Astrocyte of the spinal cord (primary cell): ENCODE data around the gene RPL7L1.
A peak's percentile ranks its signal among the peaks of the same experiment; 100 is the strongest.
"Not testable (repeated sequence)": the region's sequence is repeated elsewhere in the genome, so short reads cannot be mapped to it uniquely, and the experiment has no call there.

Experiments
- DNase-seq: peaks from one replicate; pipeline ENCODE4 v3.0.0; 2011; ENCODE audit warnings: low read depth, low spot score
- H3K4me3 ChIP-seq: 2 replicates; pipeline ENCODE4 v1.5.1; 2011; ENCODE audit warnings: low read depth, mild to moderate bottlenecking, low read length, moderate library complexity
- in situ Hi-C: cut with HindIII; loops from 2 replicates; pipeline ENCODE4 v1.10.0; 2017; ENCODE audit warnings: low sequenced_read_pairs
- TF ChIP-seq, protein P1 (sequence below): IDR thresholded peaks from 2 replicates; pipeline ENCODE4 v1.5.1; 2012; ENCODE audit warnings: low read depth, mild to moderate bottlenecking, low read length, inconsistent platforms

RPL7L1 gene

DNA sequence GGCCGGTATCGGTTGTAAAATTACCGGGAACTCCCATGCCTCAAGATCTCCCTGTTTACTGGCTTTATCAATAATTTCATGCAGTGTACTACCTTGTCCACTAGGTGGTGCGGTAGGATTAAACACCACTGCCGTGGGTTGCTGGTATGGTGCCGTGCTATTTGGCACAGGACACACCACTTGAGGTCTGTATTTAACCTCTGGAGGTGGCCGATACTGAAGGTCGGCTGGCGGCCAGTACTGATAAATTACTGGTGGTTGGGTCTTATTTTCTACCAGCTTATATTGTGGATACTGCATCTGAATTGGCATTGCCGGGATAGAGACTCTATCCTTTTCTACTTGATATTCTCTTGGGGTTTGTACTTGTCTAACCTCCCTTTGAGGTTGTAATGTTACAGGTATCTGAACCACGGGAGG, 22.1 kb downstream of the RPL7L1 start:
- no peak overlapping the region for H3K4me3 ChIP-seq
- in situ Hi-C loops, result no loop called here
- TF ChIP-seq, protein P1, sequence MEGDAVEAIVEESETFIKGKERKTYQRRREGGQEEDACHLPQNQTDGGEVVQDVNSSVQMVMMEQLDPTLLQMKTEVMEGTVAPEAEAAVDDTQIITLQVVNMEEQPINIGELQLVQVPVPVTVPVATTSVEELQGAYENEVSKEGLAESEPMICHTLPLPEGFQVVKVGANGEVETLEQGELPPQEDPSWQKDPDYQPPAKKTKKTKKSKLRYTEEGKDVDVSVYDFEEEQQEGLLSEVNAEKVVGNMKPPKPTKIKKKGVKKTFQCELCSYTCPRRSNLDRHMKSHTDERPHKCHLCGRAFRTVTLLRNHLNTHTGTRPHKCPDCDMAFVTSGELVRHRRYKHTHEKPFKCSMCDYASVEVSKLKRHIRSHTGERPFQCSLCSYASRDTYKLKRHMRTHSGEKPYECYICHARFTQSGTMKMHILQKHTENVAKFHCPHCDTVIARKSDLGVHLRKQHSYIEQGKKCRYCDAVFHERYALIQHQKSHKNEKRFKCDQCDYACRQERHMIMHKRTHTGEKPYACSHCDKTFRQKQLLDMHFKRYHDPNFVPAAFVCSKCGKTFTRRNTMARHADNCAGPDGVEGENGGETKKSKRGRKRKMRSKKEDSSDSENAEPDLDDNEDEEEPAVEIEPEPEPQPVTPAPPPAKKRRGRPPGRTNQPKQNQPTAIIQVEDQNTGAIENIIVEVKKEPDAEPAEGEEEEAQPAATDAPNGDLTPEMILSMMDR, result peak; percentile 67
- peak; percentile 83 for DNase-seq

DNA sequence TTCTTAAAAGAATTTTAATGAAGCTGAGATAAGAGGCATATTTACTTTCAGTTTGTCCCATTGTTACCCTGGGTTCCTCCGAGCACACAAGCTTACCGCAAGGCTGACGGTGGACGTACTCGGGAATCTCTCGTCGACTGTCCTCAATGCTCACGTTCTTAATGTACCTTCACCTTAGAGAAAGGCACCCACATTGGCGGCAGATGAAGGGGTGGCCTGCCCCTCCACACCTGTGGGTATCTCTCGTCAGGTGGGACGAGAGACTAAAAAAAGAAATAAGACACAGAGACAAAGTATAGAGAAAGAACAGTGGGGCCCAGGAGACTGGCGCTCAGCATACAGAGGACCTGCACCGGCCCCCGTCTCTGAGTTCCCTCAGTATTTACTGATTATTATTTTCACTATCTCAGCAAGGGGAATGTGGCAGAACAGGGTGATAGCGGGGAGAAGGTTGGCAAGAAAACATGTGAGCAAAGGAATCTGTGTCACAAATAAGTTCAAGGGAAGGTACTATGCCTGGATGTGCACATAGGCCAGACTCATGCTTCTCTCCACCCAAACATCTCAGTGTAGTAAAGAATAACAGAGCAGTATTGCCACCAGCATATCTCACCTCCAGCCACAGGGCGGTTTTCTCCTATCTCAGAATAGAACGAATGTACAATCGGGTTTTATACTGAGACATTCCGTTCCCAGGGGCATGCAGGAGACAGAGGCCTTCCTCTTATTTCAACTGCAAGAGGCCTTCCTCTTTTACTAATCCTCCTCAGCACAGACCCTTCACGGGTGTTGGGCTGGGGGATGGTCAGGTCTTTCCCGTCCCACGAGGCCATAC, 23.2 kb downstream of the RPL7L1 start:
- H3K4me3 ChIP-seq, DNase-seq, in situ Hi-C loops: not testable (repeated sequence)

DNA sequence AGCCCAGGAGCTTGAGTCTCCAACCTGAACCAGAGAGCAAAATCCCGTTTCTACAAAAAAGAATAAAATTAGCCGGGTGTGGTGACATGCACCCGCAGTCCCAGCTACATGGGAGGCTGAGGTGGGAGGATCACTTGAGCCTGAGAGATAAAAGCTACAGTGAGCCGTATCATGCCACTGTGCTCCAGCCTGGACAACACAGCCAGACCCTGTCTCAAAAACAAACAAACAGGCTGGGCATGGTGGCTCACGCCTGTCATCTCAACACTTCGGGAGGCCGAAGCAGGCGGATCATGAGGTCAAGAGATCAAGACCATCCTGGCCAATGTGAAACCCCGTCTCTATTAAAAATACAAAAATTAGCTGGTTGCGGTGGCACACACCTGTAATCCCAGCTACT, 25.1 kb downstream of the RPL7L1 start:
- H3K4me3 ChIP-seq, result no peak overlapping the region
- TF ChIP-seq, protein P1, result no peak
- in situ Hi-C loops, result no loop called here
- DNase-seq, result no peak

DNA sequence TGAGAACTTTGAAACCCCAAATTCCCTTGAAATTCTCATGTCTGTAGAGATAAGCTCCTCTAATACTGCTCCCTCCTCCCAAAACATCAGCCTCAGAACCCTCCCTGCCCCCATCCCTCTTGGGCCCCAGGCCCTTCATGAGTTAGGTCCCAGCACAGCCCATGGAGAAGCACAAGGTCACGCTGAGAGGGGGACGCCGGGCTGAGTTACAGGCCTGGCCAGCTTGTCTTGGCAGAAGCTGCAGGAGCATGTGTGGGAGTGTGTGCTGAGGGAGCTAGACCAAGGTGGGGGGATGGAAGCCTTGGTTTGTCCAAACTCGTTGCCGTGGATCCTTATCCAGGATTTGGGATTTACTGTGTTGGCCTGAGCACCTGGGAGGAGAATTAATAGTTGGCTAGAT, 27.9 kb downstream of the RPL7L1 start:
- TF ChIP-seq, protein P1, result no peak
- DNase-seq, result no peak
- in situ Hi-C loops, result no loop called here
- no peak overlapping the region for H3K4me3 ChIP-seq

DNA sequence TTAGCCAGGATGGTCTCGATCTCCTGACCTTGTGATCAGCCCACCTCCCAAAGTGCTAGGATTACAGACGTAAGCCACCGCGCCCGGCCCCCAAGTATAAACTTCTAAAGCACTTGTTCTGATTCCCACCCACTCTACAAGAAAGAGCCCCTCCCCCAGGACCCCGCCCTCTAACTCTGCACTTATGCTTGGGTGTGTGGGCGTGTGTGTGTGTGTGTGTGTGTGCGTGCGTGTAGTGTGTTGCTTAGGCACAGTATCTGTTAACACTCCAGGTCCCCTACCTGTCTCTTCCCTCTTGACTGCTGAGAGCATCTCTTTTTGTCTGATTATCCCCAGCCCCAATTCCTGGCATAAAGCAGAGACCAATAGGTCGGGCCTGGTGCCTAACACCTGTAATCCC, 30.4 kb downstream of the RPL7L1 start:
- in situ Hi-C loops, result no loop called here
- no peak overlapping the region for H3K4me3 ChIP-seq
- no peak for DNase-seq
- TF ChIP-seq, protein P1, result no peak

DNA sequence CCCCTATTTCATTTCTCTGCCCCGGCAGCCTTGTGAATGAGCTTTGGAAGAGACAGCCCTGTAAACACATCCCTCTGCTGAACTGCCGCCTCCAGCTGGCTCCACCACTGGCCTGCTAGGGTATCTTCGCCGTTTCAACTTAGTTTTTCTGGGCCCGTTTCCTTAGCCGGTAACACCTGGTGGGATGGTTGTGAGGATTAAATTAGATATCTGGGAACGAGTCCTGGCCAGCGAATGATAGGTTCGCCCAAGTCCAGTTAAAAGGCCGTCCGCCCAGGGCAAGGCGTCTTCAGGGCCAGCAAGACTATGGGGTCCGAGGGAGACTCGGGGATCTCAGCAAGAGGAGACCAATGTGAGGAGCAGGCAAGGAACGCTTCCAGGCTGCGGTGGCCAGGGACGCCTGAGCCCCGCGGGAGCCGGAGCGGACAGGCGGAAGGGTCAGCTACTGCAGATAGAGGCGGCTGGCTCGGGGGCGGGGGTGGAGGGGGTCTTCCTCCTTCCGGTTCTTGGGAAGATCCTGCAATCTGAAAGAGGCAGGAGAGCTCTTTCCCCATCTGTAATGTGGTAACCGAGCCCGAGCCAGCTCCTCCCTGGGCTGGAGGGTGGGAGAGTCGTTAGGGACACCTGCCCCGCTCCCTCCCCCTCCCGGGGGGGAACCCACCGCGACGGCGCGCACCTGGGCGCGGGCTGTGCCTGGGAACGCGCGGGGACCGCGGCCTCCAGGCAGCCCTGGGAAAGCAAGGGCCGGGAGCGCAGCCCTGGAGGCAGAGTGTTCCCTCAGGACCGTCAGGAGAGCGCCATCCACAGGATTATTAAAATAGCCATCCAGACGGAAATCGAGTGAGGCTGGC, 32.0 kb downstream of the RPL7L1 start:
- TF ChIP-seq, protein P1, result no peak
- no peak for DNase-seq
- in situ Hi-C loops, result no loop called here
- peak overlapping the region; percentile 7 for H3K4me3 ChIP-seq

DNA sequence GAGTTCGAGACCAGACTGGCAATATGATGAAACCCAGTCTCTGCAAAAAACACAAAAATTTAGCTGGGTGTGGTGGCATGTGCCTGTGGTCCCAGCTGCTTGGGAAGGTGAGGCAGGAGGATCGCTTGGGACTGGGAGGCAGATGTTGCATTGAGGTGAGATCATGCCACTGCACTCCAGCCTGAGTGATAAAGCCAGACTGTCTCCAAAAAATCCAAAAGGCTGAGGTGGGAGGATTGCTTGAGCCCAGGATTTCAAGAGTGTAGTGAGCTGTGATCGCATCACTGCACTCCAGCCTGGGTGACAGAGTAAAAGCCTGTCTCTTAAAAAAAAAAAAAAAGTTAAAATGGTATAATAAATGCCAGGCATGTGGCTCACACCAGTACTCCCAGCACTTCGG, 35.1 kb downstream of the RPL7L1 start:
- H3K4me3 ChIP-seq, result no peak overlapping the region
- in situ Hi-C loops, result no loop called here
- TF ChIP-seq, protein P1, result no peak
- DNase-seq, result no peak
